ENCODE data around the gene CAMK4.

The CAMK4 gene

GRCh38 chr5:111200828-111201227, 23.4 kb upstream of the CAMK4 start:
- no peak for DNase-seq (ENCODE audit: extremely low read depth, low read depth)
- TF ChIP-seq, protein P1, sequence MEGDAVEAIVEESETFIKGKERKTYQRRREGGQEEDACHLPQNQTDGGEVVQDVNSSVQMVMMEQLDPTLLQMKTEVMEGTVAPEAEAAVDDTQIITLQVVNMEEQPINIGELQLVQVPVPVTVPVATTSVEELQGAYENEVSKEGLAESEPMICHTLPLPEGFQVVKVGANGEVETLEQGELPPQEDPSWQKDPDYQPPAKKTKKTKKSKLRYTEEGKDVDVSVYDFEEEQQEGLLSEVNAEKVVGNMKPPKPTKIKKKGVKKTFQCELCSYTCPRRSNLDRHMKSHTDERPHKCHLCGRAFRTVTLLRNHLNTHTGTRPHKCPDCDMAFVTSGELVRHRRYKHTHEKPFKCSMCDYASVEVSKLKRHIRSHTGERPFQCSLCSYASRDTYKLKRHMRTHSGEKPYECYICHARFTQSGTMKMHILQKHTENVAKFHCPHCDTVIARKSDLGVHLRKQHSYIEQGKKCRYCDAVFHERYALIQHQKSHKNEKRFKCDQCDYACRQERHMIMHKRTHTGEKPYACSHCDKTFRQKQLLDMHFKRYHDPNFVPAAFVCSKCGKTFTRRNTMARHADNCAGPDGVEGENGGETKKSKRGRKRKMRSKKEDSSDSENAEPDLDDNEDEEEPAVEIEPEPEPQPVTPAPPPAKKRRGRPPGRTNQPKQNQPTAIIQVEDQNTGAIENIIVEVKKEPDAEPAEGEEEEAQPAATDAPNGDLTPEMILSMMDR (IDR thresholded peaks at IDR 0.05; ENCODE audit: low read depth, low read length) = no peak

- no peak for DNase-seq (ENCODE audit: extremely low read depth, low read depth)
- TF ChIP-seq, protein P1 (IDR thresholded peaks at IDR 0.05; ENCODE audit: low read depth, low read length) = no peak
Measured at GRCh38 chr5:111201705-111202104, 22.5 kb upstream of the CAMK4 start.

DNA sequence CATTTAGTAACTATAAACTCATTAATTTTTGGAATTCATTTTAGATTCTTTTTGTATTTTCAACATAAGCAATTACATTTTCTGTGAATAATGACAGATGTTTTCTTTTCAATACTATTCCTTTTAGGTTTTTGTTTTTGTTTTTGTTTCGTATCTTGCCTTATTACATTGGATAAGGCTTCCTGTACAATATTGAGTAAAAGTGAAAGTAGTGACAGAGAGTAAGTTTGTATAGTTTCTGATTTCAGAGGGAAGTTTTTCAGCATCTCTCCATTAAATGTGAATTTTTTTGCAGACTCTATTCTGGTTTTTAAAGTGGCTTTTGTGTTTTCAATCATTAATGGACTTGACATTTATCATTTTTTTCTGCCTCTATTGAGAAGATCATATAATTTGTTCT, 12.8 kb upstream of the CAMK4 start:
- no peak for DNase-seq (ENCODE audit: extremely low read depth, low read depth)
- TF ChIP-seq, protein P1 (IDR thresholded peaks at IDR 0.05; ENCODE audit: low read depth, low read length) = no peak

- no peak for DNase-seq (ENCODE audit: extremely low read depth, low read depth)
- TF ChIP-seq, protein P1 (IDR thresholded peaks at IDR 0.05; ENCODE audit: low read depth, low read length) = no peak
Measured at GRCh38 chr5:111214052-111214742, 10.0 kb upstream of the CAMK4 start.

DNA sequence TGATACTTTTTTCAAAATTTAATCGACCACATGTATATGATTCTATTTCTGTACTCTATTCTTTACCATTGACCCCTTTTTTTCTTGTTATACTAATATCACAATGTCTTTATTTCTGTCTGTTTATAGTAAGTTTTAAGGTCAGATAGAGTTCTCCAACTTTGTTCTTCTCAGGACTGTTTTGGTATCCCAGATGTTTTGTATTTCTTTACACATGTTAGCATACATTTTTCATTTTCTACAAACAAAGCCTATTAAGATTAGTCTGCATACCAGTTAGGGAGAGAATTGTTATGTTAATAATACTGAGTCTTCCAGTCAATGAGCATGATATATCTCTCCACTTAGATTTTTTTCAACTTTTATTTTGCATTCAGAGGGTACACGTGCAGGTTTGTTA, 8.2 kb upstream of the CAMK4 start:
- no peak for DNase-seq (ENCODE audit: extremely low read depth, low read depth)
- TF ChIP-seq, protein P1 (IDR thresholded peaks at IDR 0.05; ENCODE audit: low read depth, low read length) = no peak

- TF ChIP-seq, protein P1 (IDR thresholded peaks at IDR 0.05; ENCODE audit: low read depth, low read length) = no peak
- DNase-seq (ENCODE audit: extremely low read depth, low read depth) = no peak
Measured at GRCh38 chr5:111221139-111221538, 3.0 kb upstream of the CAMK4 start.

GRCh38 chr5:111223101-111223786, 940 bp upstream of the CAMK4 start:
- TF ChIP-seq, protein P1 (IDR thresholded peaks at IDR 0.05; ENCODE audit: low read depth, low read length) = no peak
- no peak for DNase-seq (ENCODE audit: extremely low read depth, low read depth)

Data from AG09319 (cell line).